ENCODE results near the gene KCNQ1. TPM values are rescaled to one million over a fixed set of nuclear protein-coding genes. Genes with fewer than 3 reads are reported as not detected.

KCNQ1 gene
- total and polyA plus RNA-seq, 9 of the 15 experiments (the other 6 are each of a cell fraction or from before 2014, with no cell fraction given): 0.44 TPM; not detected in 8

GRCh38 chr11:2781408-2782274 is 336.8 kb downstream of the KCNQ1 start (continued):
- TF ChIP-seq SLC30A9 (CRISPR knock-in tag; IDR thresholded peaks at IDR 0.05) (no peak), GTF2A2 (tag; IDR thresholded peaks at IDR 0.05) (no peak), ZNF316 (IDR thresholded peaks at IDR 0.05) (peak; percentile 90), ZNF134 (CRISPR knock-in tag; conservative IDR thresholded peaks at IDR 0.05) (0 out of 2 replicates have a peak, but pooled peaks have one; percentile 13), RBM39 (optimal IDR thresholded peaks at IDR 0.05; ENCODE audit: low read depth, low read length) (peak; percentile 57), POLR2G (IDR thresholded peaks at IDR 0.05; ENCODE audit: low read depth, low read length) (peak; percentile 21; the same call in 1 of the 2 replicates), ERF (CRISPR knock-in tag; IDR thresholded peaks at IDR 0.05) (peak; percentile 14; the same call in 1 of the 2 replicates), PHF8 (IDR thresholded peaks at IDR 0.05; ENCODE audit: borderline replicate concordance, low read length) (peak; percentile 31; the same call in 1 of the 2 replicates), TFAP4 (CRISPR knock-in tag; IDR thresholded peaks at IDR 0.05; ENCODE audit: borderline replicate concordance) (peak; percentile 4; the same call in 1 of the 2 replicates), FOXK2 (conservative IDR thresholded peaks at IDR 0.05 in 1 of 2, IDR thresholded peaks at IDR 0.05 in 1 of 2; ENCODE audit: low read depth in 2 of 2) (peak; percentile 81 to 85), REST (IDR thresholded peaks at IDR 0.05; ENCODE audit: borderline replicate concordance) (no peak), REST (CRISPR knock-in tag; IDR thresholded peaks at IDR 0.05; ENCODE audit: low read depth) (peak; percentile 45; the same call in 1 of the 2 replicates), ZNF644 (tag; IDR thresholded peaks at IDR 0.05; ENCODE audit: low read depth) (peak; percentile 64; the same call in 1 of the 2 replicates), MBD1 (CRISPR knock-in tag; IDR thresholded peaks at IDR 0.05) (no peak)
- TF ChIP-seq, protein P1, sequence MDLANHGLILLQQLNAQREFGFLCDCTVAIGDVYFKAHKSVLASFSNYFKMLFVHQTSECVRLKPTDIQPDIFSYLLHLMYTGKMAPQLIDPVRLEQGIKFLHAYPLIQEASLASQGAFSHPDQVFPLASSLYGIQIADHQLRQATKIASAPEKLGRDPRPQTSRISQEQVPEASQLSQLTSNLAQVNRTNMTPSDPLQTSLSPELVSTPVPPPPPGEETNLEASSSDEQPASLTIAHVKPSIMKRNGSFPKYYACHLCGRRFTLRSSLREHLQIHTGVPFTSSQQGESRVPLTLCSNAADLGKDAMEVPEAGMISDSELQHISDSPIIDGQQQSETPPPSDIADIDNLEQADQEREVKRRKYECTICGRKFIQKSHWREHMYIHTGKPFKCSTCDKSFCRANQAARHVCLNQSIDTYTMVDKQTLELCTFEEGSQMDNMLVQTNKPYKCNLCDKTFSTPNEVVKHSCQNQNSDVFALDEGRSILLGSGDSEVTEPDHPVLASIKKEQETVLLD (IDR thresholded peaks at IDR 0.05): no peak
